Natural killer cell (primary cell): ENCODE results near the gene RCCD1. TPM values are rescaled to one million over a fixed set of nuclear protein-coding genes. Genes with fewer than 3 reads are reported as not detected.

Experiments used
- ATAC-seq, 3 donors: fragments of 150-1000 bp in 2 of 3; fragments of 200-7000 bp in 1 of 3; cut with Tn5 transposase; 1 replicate in 1 of 3; 2 replicates in 2 of 3; pipeline ENCODE4 v1.10.0; 2021; ENCODE audit warnings: mild to moderate bottlenecking in 2 of 3, moderate library complexity in 2 of 3
- DNase-seq, 2 donors: peaks; one replicate each; pipeline versions ENCODE4 v3.0.0 to v3.0.0-alpha.2; 2013 to 2021; ENCODE audit warnings: mixed read lengths in 1 of 2
- H3K27ac ChIP-seq: one replicate; pipeline ENCODE4 v1.5.1; 2013; ENCODE audit warnings: mild to moderate bottlenecking, low read length
- H3K27me3 ChIP-seq: one replicate; pipeline ENCODE4 v1.6.1; 2013; ENCODE audit warnings: low read length; ENCODE audit not compliant: control insufficient read depth, insufficient read depth
- H3K36me3 ChIP-seq: one replicate; pipeline ENCODE4 v1.6.1; 2013; ENCODE audit warnings: low read length; ENCODE audit not compliant: control insufficient read depth, insufficient read depth
- H3K4me1 ChIP-seq: one replicate; pipeline ENCODE4 v1.6.1; 2013; ENCODE audit warnings: low read length; ENCODE audit not compliant: control insufficient read depth, insufficient read depth
- H3K4me3 ChIP-seq: one replicate; pipeline ENCODE4 v1.5.1; 2013; ENCODE audit warnings: low read length
- H3K9me3 ChIP-seq: one replicate; pipeline ENCODE4 v1.6.1; 2013; ENCODE audit warnings: low read length; ENCODE audit not compliant: control insufficient read depth, insufficient read depth
- H3K27ac Mint-ChIP-seq, 2 donors: one replicate each; pipeline ENCODE4 v1.8.0; 2022; ENCODE audit warnings: mild to moderate bottlenecking in 2 of 2, mixed read lengths in 2 of 2, moderate library complexity in 1 of 2
- H3K27me3 Mint-ChIP-seq, 2 donors: one replicate each; pipeline ENCODE4 v1.8.0; 2022; ENCODE audit warnings: low read depth in 2 of 2, mixed read lengths in 2 of 2
- H3K36me3 Mint-ChIP-seq: one replicate; pipeline ENCODE4 v1.8.0; 2022; ENCODE audit warnings: mixed read lengths
- H3K4me1 Mint-ChIP-seq, 2 donors: one replicate each; pipeline ENCODE4 v1.8.0; 2022; ENCODE audit warnings: mixed read lengths in 2 of 2
- H3K4me3 Mint-ChIP-seq: one replicate; pipeline ENCODE4 v1.8.0; 2022; ENCODE audit warnings: mild to moderate bottlenecking, moderate library complexity, mixed read lengths
- H3K9me3 Mint-ChIP-seq, 2 donors: one replicate each; pipeline ENCODE4 v1.8.0; 2022; ENCODE audit warnings: mixed read lengths in 2 of 2
- WGBS: methylation state at CpG from one replicate; pipeline ENCODE4 v1.1.7; 2013; ENCODE audit warnings: missing lambda C conversion rate; ENCODE audit not compliant: insufficient coverage; 5-methylcytosine and 5-hydroxymethylcytosine counted together
- intact Hi-C: fragments of 100-400 bp; cut with micrococcal nuclease; formaldehyde crosslinking; loops from one replicate; pipeline ENCODE4 v1.14.2; 2022
- total RNA-seq, 4 donors: library from RNA; stranded (reverse); fragments of 120-200 nt in 1 of 4; gene quantifications; one replicate each; pipeline versions ENCODE4 v1.2.3 to v1.2.4, GENCODE V29; 2013 to 2022
- TF ChIP-seq, protein P1 (sequence below): fragments of 200-600 bp; IDR thresholded peaks from one replicate; pipeline ENCODE4 v1.8.0; 2022; ENCODE audit warnings: antibody characterized with exemption

RCCD1 gene
- total RNA-seq, 3 donors from 2014 or later (not counting 1 experiment from before 2014, with no cell fraction given): 4.2 to 5.4 (median 5.1) TPM

DNA sequence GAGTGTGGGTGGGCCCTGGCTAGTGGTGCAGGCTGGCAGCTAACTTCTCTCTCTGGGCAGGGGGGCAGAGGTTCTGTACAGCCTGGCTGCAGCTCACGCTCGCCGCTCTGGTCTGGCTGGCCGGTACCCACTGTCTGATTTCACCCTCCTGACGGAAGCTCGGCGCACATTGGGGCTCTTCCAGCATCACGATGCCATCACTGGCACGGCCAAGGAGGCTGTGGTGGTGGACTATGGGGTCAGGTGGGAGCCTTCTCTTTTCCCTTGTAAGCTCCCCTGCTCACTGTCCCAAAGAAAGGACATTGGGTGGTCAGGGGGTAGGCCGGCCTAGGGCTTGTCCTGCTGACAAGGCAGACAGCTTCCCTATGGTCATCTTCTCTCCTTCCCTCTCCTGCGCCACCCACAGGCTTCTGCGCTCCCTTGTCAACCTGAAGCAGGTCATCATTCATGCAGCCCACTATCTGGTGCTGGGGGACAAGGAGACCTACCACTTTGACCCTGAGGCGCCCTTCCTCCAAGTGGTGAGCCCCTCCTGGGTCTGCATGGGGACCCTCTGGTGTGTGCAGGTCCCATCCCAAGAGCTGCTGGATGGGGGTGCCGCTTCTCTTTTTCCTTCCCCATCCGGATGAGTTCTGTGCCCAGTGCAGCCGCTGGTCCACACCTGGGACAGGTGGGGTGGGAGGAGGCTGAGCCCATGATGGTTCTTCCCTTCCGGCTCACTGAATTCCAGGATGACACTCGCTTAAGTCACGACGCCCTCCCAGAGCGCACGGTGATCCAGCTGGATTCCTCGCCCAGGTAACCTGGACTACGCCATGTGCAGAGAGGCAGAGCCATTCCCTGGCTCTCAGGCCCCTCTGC lies 44.0 kb upstream of the RCCD1 start:
- no peak for ATAC-seq
- TF ChIP-seq, protein P1, sequence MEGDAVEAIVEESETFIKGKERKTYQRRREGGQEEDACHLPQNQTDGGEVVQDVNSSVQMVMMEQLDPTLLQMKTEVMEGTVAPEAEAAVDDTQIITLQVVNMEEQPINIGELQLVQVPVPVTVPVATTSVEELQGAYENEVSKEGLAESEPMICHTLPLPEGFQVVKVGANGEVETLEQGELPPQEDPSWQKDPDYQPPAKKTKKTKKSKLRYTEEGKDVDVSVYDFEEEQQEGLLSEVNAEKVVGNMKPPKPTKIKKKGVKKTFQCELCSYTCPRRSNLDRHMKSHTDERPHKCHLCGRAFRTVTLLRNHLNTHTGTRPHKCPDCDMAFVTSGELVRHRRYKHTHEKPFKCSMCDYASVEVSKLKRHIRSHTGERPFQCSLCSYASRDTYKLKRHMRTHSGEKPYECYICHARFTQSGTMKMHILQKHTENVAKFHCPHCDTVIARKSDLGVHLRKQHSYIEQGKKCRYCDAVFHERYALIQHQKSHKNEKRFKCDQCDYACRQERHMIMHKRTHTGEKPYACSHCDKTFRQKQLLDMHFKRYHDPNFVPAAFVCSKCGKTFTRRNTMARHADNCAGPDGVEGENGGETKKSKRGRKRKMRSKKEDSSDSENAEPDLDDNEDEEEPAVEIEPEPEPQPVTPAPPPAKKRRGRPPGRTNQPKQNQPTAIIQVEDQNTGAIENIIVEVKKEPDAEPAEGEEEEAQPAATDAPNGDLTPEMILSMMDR: no peak
- H3K4me3 ChIP-seq: no peak overlapping the region
- H3K4me1 Mint-ChIP-seq: peaks cover 1 to 3% of the 10 kb centered on the region in 2 donors
- H3K4me3 Mint-ChIP-seq: no peak overlapping the region
- H3K36me3 ChIP-seq: peaks cover 94% of the 10 kb centered on the region
- WGBS: 96% methylated on average over 23 of the region's 24 CpGs
- H3K27ac Mint-ChIP-seq: no peak overlapping the region
- H3K27me3 Mint-ChIP-seq: no peaks in the 10 kb centered on the region
- H3K9me3 Mint-ChIP-seq: no peaks in the 10 kb centered on the region
- intact Hi-C loops: no loop called here
- H3K9me3 ChIP-seq: no peaks in the 10 kb centered on the region
- H3K27me3 ChIP-seq: no peaks in the 10 kb centered on the region
- no peaks in the 10 kb centered on the region for H3K36me3 Mint-ChIP-seq
- H3K27ac ChIP-seq: no peak overlapping the region
- H3K4me1 ChIP-seq: peaks cover 8% of the 10 kb centered on the region
- no peak for DNase-seq

GRCh38 chr15:90911302-90911623 lies 43.4 kb upstream of the RCCD1 start:
- DNase-seq (no peak), ATAC-seq (no peak)
- Mint-ChIP-seq H3K27me3 (no peaks in the 10 kb centered on the region), H3K27ac (no peak overlapping the region), H3K9me3 (no peaks in the 10 kb centered on the region), H3K4me3 (no peak overlapping the region), H3K4me1 (no peaks in the 10 kb centered on the region), H3K36me3 (no peaks in the 10 kb centered on the region)
- H3K4me3 ChIP-seq: no peak overlapping the region
- H3K9me3 ChIP-seq: no peaks in the 10 kb centered on the region
- peaks cover 94% of the 10 kb centered on the region for H3K36me3 ChIP-seq
- intact Hi-C loops: no loop called here
- H3K27ac ChIP-seq: no peak overlapping the region
- TF ChIP-seq, protein P1: no peak
- H3K4me1 ChIP-seq: peaks cover 10% of the 10 kb centered on the region
- H3K27me3 ChIP-seq: no peaks in the 10 kb centered on the region
- 98% methylated on average over 19 of the region's 19 CpGs for WGBS

DNA sequence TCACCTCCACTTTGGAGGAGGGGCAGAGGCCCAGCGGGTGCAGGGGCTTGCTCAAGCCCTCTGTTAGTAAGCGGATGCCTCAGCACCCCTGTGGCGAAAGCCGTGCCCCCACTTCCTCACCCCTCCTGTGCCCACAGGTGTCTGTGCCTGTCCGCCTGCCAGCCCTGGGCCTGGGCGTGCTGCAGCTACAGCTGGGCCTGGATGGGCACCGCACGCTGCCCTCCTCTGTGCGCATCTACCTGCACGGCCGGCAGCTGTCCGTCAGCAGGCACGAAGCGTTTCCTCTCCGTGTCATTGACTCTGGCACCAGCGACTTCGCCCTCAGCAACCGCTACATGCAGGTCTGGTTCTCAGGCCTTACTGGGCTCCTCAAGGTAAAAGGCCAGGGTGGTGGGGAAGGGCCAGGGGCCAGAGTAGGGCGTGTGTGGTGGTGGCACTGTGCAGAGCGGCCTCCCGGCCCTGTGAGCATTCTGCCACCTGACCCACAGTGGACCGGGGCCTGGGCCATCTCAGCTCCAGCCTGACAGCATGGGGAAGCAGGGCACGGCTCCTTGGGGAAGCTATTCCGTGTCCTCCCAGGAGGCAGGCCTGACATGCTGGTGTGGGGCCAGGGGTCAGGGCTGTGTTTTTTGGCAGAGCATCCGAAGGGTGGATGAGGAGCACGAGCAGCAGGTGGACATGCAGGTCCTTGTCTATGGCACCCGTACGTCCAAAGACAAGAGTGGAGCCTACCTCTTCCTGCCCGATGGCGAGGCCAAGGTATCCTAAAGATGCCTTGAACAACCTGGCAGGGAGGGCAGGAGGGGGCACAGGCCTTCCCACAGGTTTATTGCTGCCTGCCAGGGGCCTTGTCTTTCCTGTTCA lies 42.5 kb upstream of the RCCD1 start:
- Mint-ChIP-seq H3K9me3 (no peaks in the 10 kb centered on the region), H3K27me3 (no peaks in the 10 kb centered on the region), H3K4me3 (no peak overlapping the region), H3K27ac (no peak overlapping the region), H3K36me3 (no peaks in the 10 kb centered on the region), H3K4me1 (peaks cover 0 to 2% of the 10 kb centered on the region in 2 donors)
- DNase-seq (no peak), ATAC-seq (no peak)
- no peak overlapping the region for H3K27ac ChIP-seq
- peaks cover 94% of the 10 kb centered on the region for H3K36me3 ChIP-seq
- H3K4me1 ChIP-seq: peaks cover 14% of the 10 kb centered on the region
- H3K9me3 ChIP-seq: no peaks in the 10 kb centered on the region
- TF ChIP-seq, protein P1: no peak
- H3K4me3 ChIP-seq: no peak overlapping the region
- H3K27me3 ChIP-seq: no peaks in the 10 kb centered on the region
- 95% methylated on average over 30 of the region's 30 CpGs for WGBS
- intact Hi-C loops: no loop called here
